K562 (cell line): ENCODE data around the gene EVI5. TPM values are rescaled to one million over a fixed set of nuclear protein-coding genes. Genes with fewer than 3 reads are reported as not detected.

Experiments
- EZH2 ChIP-seq: IDR thresholded peaks from 2 replicates; pipeline ENCODE4 v1.6.1; 2012; ENCODE audit warnings: low read depth, mild to moderate bottlenecking, inconsistent platforms, low read length, borderline replicate concordance
- GATAD2B ChIP-seq: fragments of 450-650 bp; IDR thresholded peaks from 2 replicates; pipeline ENCODE4 v1.6.1; 2017; ENCODE audit warnings: mild to moderate bottlenecking, borderline replicate concordance
- HBP1 ChIP-seq: fragments of 450-650 bp; formaldehyde crosslinking; IDR thresholded peaks from 2 replicates; pipeline ENCODE4 v1.4.0; 2022; ENCODE audit warnings: missing genetic modification characterization
- HDAC8 ChIP-seq: fragments of 450-650 bp; IDR thresholded peaks from 2 replicates; pipeline ENCODE4 v1.6.1; 2016; ENCODE audit warnings: mild to moderate bottlenecking, missing genetic modification characterization, moderate library complexity, missing compliant biosample characterization
- MLX ChIP-seq, 2 experiments: fragments of 450-650 bp in 1 of 2; sonication (generic) in 1 of 2; formaldehyde crosslinking; conservative IDR thresholded peaks; 2 replicates each; pipeline versions ENCODE4 v1.4.0 to v1.8.1; 2020 to 2022; ENCODE audit warnings: mild to moderate bottlenecking in 1 of 2, missing genetic modification reagents in 1 of 2
- NCOR1 ChIP-seq: fragments of 450-650 bp; IDR thresholded peaks from 2 replicates; pipeline ENCODE4 v1.6.1; 2016; ENCODE audit warnings: mild to moderate bottlenecking, moderate library complexity
- PHF20 ChIP-seq: fragments of 450-650 bp; IDR thresholded peaks from 2 replicates; pipeline ENCODE4 v1.6.1; 2018; ENCODE audit not compliant: partially characterized antibody
- RBM14 ChIP-seq: fragments of 200-400 bp; formaldehyde crosslinking; IDR thresholded peaks from 2 replicates; pipeline ENCODE4 v1.6.1; 2018; ENCODE audit warnings: low read depth, mild to moderate bottlenecking, low read length, moderate library complexity, borderline replicate concordance; ENCODE audit not compliant: insufficient read depth
- SIX5 ChIP-seq, 2 experiments: IDR thresholded peaks; 2 replicates each; pipeline ENCODE4 v1.6.1; 2011; ENCODE audit warnings: low read length in 2 of 2, borderline replicate concordance in 1 of 2, low read depth in 1 of 2, mild to moderate bottlenecking in 1 of 2, moderate library complexity in 1 of 2; ENCODE audit not compliant: insufficient read depth in 1 of 2
- SNRNP70 ChIP-seq: fragments of 200-400 bp; formaldehyde crosslinking; optimal IDR thresholded peaks from 2 replicates; pipeline ENCODE3; 2017; ENCODE audit warnings: low read depth, low read length
- SOX6 ChIP-seq: fragments of 450-650 bp; IDR thresholded peaks from 2 replicates; pipeline ENCODE4 v1.6.1; 2014; ENCODE audit warnings: mild to moderate bottlenecking
- YY1 ChIP-seq, 3 experiments: IDR thresholded peaks; 2 replicates each; pipeline ENCODE4 v1.6.1; 2011; ENCODE audit warnings: low read length in 2 of 3, mild to moderate bottlenecking in 2 of 3, moderate library complexity in 2 of 3, borderline replicate concordance in 1 of 3, control low read depth in 1 of 3, low read depth in 1 of 3; ENCODE audit not compliant: insufficient read depth in 3 of 3, insufficient replicate concordance in 2 of 3, control insufficient read depth in 1 of 3, insufficient read length in 1 of 3; ENCODE audit errors: extremely low read depth in 1 of 3
- ZNF174 ChIP-seq: fragments of 250-450 bp; sonication (Bioruptor Pico); IDR thresholded peaks from 2 replicates; pipeline ENCODE4 v1.4.0; 2020; ENCODE audit warnings: mild to moderate bottlenecking
- ZNF217 ChIP-seq: sonication (generic); formaldehyde crosslinking; IDR thresholded peaks from 2 replicates; pipeline ENCODE4 v1.8.0; 2022; ENCODE audit warnings: mild to moderate bottlenecking, missing genetic modification reagents
- ZNF324 ChIP-seq: fragments of 250-450 bp; sonication (Bioruptor Pico); IDR thresholded peaks from 2 replicates; pipeline ENCODE4 v1.4.0; 2020; ENCODE audit warnings: mild to moderate bottlenecking
- ZNF518B ChIP-seq: fragments of 250-450 bp; sonication (Bioruptor Pico); IDR thresholded peaks from 2 replicates; pipeline ENCODE4 v1.5.0; 2021; ENCODE audit warnings: mild to moderate bottlenecking, moderate library complexity
- ZNF583 ChIP-seq: fragments of 250-450 bp; sonication (Bioruptor Pico); IDR thresholded peaks from 2 replicates; pipeline ENCODE4 v1.4.0; 2020
- polyA plus RNA-seq, 8 experiments: library from polyadenylated mRNA; depleted of rRNA in 4 of 8; stranded (reverse) in 5 of 8; unstranded in 3 of 8; fragments of >200 nt; fragmentation: Nextera tagmentation in 2 of 8; fragmentation: Illumina TruSeq in 1 of 8; extraction: Ambion mirVana in 2 of 8; extraction: Trizol in 1 of 8; gene quantifications; 2 replicates each; pipeline versions ENCODE4 v1.2.1 to v1.2.3, GENCODE V29; 2011 to 2014; ENCODE audit warnings: inconsistent platforms in 1 of 8, missing spikeins in 1 of 8
- total RNA-seq, 7 experiments: library from RNA; depleted of rRNA in 6 of 7; stranded (reverse); fragments of >200 nt in 6 of 7; fragmentation: Illumina TruSeq in 2 of 7; extraction: Trizol in 2 of 7; gene quantifications; 2 replicates each; pipeline versions ENCODE4 v1.2.1 to v1.2.3, GENCODE V29; 2011 to 2021; ENCODE audit warnings: low replicate concordance in 1 of 7
- TF ChIP-seq, protein P1 (sequence below): sonication (generic); formaldehyde crosslinking; IDR thresholded peaks from 2 replicates; pipeline ENCODE4 v1.9.0; 2022; ENCODE audit warnings: mild to moderate bottlenecking, missing genetic modification reagents
- TF ChIP-seq, protein P2 (sequence below), 2 experiments: fragments of 450-650 bp in 1 of 2; sonication (generic) in 1 of 2; formaldehyde crosslinking in 1 of 2; IDR thresholded peaks in 1 of 2; conservative IDR thresholded peaks in 1 of 2; 2 replicates each; pipeline versions ENCODE4 v1.6.1 to v1.8.1; 2016 to 2023; ENCODE audit warnings: mild to moderate bottlenecking in 2 of 2, moderate library complexity in 2 of 2, inconsistent platforms in 1 of 2, missing genetic modification reagents in 1 of 2

Gene EVI5
- total and polyA plus RNA-seq, 9 of the 15 experiments (the other 6 are each of a cell fraction or from before 2014, with no cell fraction given), result 1.7 to 50.1 (median 13.7) TPM

GRCh38 chr1:92831762-92832536 is 47.0 kb upstream of the EVI5 start, which contains the start of gene RPL5 (continued):
- TF ChIP-seq, protein P1, sequence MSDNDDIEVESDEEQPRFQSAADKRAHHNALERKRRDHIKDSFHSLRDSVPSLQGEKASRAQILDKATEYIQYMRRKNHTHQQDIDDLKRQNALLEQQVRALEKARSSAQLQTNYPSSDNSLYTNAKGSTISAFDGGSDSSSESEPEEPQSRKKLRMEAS (CRISPR knock-in tag), result peak; percentile 98
- TF ChIP-seq HBP1 (CRISPR knock-in tag) (peak; percentile 53; the same call in 1 of the 2 replicates), ZNF518B (no peak), RBM14 (no peak), MLX (CRISPR knock-in tag; conservative IDR thresholded peaks at IDR 0.05) (peak in 1 of 2 experiments; percentile 92; a peak in 2 of 4 replicates), SOX6 (peak; percentile 74; the same call in 1 of the 2 replicates), ZNF174 (no peak), SNRNP70 (peak; percentile 62), ZNF217 (CRISPR knock-in tag) (no peak), ZNF324 (CRISPR knock-in tag) (no peak), GATAD2B (peak; percentile 46), ZNF583 (peak; percentile 37; the same call in 1 of the 2 replicates), PHF20 (peak; percentile 87), YY1 (IDR thresholded peaks at IDR 0.05; ENCODE audit: borderline replicate concordance in 1 of 3, control insufficient read depth in 1 of 3, extremely low read depth in 1 of 3, insufficient read depth in 3 of 3, insufficient read length in 1 of 3, insufficient replicate concordance in 2 of 3, low read depth in 1 of 3, low read length in 2 of 3) (peak; percentile 82 to 95 (median 91)), HDAC8 (tag) (peak; percentile 54; the same call in 1 of the 2 replicates), NCOR1 (no peak; the same call in 1 of the 2 replicates), SIX5 (IDR thresholded peaks at IDR 0.05; ENCODE audit: borderline replicate concordance in 1 of 2, insufficient read depth in 1 of 2, low read depth in 1 of 2, low read length in 2 of 2) (no peak), EZH2 (no peak)
- TF ChIP-seq, protein P2, sequence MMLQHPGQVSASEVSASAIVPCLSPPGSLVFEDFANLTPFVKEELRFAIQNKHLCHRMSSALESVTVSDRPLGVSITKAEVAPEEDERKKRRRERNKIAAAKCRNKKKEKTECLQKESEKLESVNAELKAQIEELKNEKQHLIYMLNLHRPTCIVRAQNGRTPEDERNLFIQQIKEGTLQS (IDR thresholded peaks at IDR 0.05), result peak; percentile 31; the same call in 1 of the 2 replicates
- TF ChIP-seq, protein P2 (CRISPR knock-in tag; conservative IDR thresholded peaks at IDR 0.05), result peak; percentile 89
